Mesenchymal stem cell (in vitro differentiated cells and primary cell): ENCODE data around the gene DNAJC2.
"Not testable (repeated sequence)": the region's sequence is repeated elsewhere in the genome, so short reads cannot be mapped to it uniquely, and the experiment has no call there.

Experiments
- DNase-seq: peaks from one replicate; pipeline ENCODE4 v3.0.0-alpha.2; 2013
- H2AFZ ChIP-seq: one replicate; pipeline ENCODE4 v1.6.1; 2013; ENCODE audit warnings: low read depth, mild to moderate bottlenecking, control low read depth, inconsistent platforms, low read length, moderate library complexity
- H2AK5ac ChIP-seq: 2 replicates; pipeline ENCODE4 v1.6.1; 2013; ENCODE audit warnings: low read length, moderate library complexity, mild to moderate bottlenecking, inconsistent platforms; ENCODE audit not compliant: severe bottlenecking
- H2BK120ac ChIP-seq: one replicate; pipeline ENCODE4 v1.6.1; 2013; ENCODE audit warnings: low read depth, mild to moderate bottlenecking, inconsistent platforms, low read length, moderate library complexity
- H2BK12ac ChIP-seq, 2 experiments: one replicate each; pipeline ENCODE4 v1.6.1; 2013; ENCODE audit warnings: inconsistent platforms in 2 of 2, low read length in 2 of 2, mild to moderate bottlenecking in 2 of 2, moderate library complexity in 2 of 2, control low read depth in 1 of 2
- H2BK15ac ChIP-seq: one replicate; pipeline ENCODE4 v1.6.1; 2013; ENCODE audit warnings: mild to moderate bottlenecking, low read depth, inconsistent platforms; ENCODE audit not compliant: poor library complexity, severe bottlenecking
- H2BK5ac ChIP-seq: 2 replicates; pipeline ENCODE4 v1.6.1; 2013; ENCODE audit warnings: low read depth, mild to moderate bottlenecking, low read length, control low read depth, inconsistent platforms; ENCODE audit not compliant: poor library complexity, severe bottlenecking
- H3K14ac ChIP-seq, 2 experiments: one replicate each; pipeline ENCODE4 v1.6.1; 2013; ENCODE audit warnings: inconsistent platforms in 2 of 2, low read length in 2 of 2, control low read depth in 1 of 2, mild to moderate bottlenecking in 1 of 2, moderate library complexity in 1 of 2
- H3K18ac ChIP-seq, 2 experiments: one replicate each; pipeline ENCODE4 v1.6.1; 2013; ENCODE audit warnings: inconsistent platforms in 2 of 2, low read length in 2 of 2, control low read depth in 1 of 2, low read depth in 1 of 2, mild to moderate bottlenecking in 1 of 2
- H3K23ac ChIP-seq, 2 experiments: one replicate each; pipeline ENCODE4 v1.6.1; 2013; ENCODE audit warnings: inconsistent platforms in 2 of 2, low read length in 2 of 2, mild to moderate bottlenecking in 2 of 2, moderate library complexity in 2 of 2, control low read depth in 1 of 2
- H3K27ac ChIP-seq: 2 replicates; pipeline ENCODE4 v1.5.1; 2013; ENCODE audit warnings: mild to moderate bottlenecking, moderate library complexity, low read length, control low read depth, inconsistent platforms; ENCODE audit not compliant: poor library complexity, severe bottlenecking
- H3K27me3 ChIP-seq, 2 experiments: 2 replicates each; pipeline versions ENCODE4 v1.6.1 to v1.7.0; 2013; ENCODE audit warnings: low read length in 2 of 2, mild to moderate bottlenecking in 2 of 2, moderate library complexity in 2 of 2, control low read depth in 1 of 2, inconsistent platforms in 1 of 2; ENCODE audit not compliant: control insufficient read depth in 1 of 2, insufficient read depth in 1 of 2
- H3K36me3 ChIP-seq, 2 experiments: 2 replicates each; pipeline versions ENCODE4 v1.6.1 to v1.7.0; 2013; ENCODE audit warnings: low read length in 2 of 2, control low read depth in 1 of 2, inconsistent platforms in 1 of 2, low read depth in 1 of 2, mild to moderate bottlenecking in 1 of 2; ENCODE audit not compliant: insufficient read depth in 2 of 2, control insufficient read depth in 1 of 2
- H3K4ac ChIP-seq, 2 experiments: one replicate each; pipeline ENCODE4 v1.6.1; 2013; ENCODE audit warnings: inconsistent platforms in 2 of 2, low read length in 2 of 2, mild to moderate bottlenecking in 2 of 2, moderate library complexity in 2 of 2, control low read depth in 1 of 2, low read depth in 1 of 2
- H3K4me1 ChIP-seq: 2 replicates; pipeline ENCODE4 v1.6.1; 2013; ENCODE audit warnings: low read depth, low read length, control low read depth; ENCODE audit not compliant: control insufficient read depth, insufficient read depth
- H3K4me2 ChIP-seq: 2 replicates; pipeline ENCODE4 v1.6.1; 2013; ENCODE audit warnings: low read length, mild to moderate bottlenecking, inconsistent platforms; ENCODE audit not compliant: poor library complexity, severe bottlenecking
- H3K4me3 ChIP-seq, 2 experiments: 2 replicates each; pipeline versions ENCODE4 v1.5.1 to v1.7.0; 2013; ENCODE audit warnings: low read length in 2 of 2, mild to moderate bottlenecking in 2 of 2, control low read depth in 1 of 2, low read depth in 1 of 2; ENCODE audit not compliant: insufficient read depth in 1 of 2
- H3K79me1 ChIP-seq: replicated peaks from 2 replicates; pipeline ENCODE4 v1.6.1; 2013; ENCODE audit warnings: mild to moderate bottlenecking, control low read depth, low read length, inconsistent platforms; ENCODE audit not compliant: poor library complexity, severe bottlenecking
- H3K9ac ChIP-seq: 2 replicates; pipeline ENCODE4 v1.7.0; 2013; ENCODE audit warnings: mild to moderate bottlenecking, low read length, moderate library complexity
- H3K9me3 ChIP-seq: 2 replicates; pipeline ENCODE4 v1.7.0; 2013; ENCODE audit warnings: mild to moderate bottlenecking, low read length; ENCODE audit not compliant: control insufficient read depth
- H4K8ac ChIP-seq: one replicate; pipeline ENCODE4 v1.6.1; 2013; ENCODE audit warnings: inconsistent platforms, mild to moderate bottlenecking, low read length, moderate library complexity
- H4K91ac ChIP-seq: one replicate; pipeline ENCODE4 v1.6.1; 2013; ENCODE audit warnings: mild to moderate bottlenecking, low read length, inconsistent platforms
- WGBS: methylation state at CpG from one replicate; pipeline ENCODE4 v1.1.7; 2013; ENCODE audit warnings: mixed read lengths; 5-methylcytosine and 5-hydroxymethylcytosine counted together

Gene DNAJC2

DNA sequence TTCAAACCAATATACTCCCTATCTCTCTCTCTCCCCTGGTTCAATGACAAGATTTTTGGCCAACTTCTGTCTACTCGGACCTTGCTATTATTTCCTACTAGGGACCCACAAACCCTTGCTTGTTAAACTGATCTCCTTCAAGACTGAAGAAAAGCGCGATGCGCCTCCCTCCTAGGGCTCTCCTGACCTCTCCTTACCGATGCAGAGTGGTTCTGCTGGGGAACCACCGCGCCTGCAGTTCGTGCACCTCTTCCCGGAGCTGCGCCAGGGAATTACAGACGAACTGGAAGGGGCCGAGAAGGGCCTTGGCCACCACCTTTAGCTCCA, 65.0 kb downstream of the DNAJC2 start:
- not testable (repeated sequence) for H4K8ac ChIP-seq, H2AK5ac ChIP-seq, H3K27me3 ChIP-seq, H2BK120ac ChIP-seq, H3K79me1 ChIP-seq, H3K27ac ChIP-seq, H3K23ac ChIP-seq, H3K18ac ChIP-seq, H3K9me3 ChIP-seq, H3K36me3 ChIP-seq, H2BK12ac ChIP-seq, H4K91ac ChIP-seq, H3K4ac ChIP-seq, H2BK15ac ChIP-seq, H2BK5ac ChIP-seq, H3K4me1 ChIP-seq, DNase-seq, H3K14ac ChIP-seq
- Histone ChIP-seq H3K9ac (peak overlapping the region; percentile 86), H2AFZ (peak overlapping the region; percentile 66), H3K4me3 (peak overlapping the region; percentile 54 to 83), H3K4me2 (peak overlapping the region; percentile 85)
- 4% methylated on average over 12 of the region's 12 CpGs for WGBS

DNA sequence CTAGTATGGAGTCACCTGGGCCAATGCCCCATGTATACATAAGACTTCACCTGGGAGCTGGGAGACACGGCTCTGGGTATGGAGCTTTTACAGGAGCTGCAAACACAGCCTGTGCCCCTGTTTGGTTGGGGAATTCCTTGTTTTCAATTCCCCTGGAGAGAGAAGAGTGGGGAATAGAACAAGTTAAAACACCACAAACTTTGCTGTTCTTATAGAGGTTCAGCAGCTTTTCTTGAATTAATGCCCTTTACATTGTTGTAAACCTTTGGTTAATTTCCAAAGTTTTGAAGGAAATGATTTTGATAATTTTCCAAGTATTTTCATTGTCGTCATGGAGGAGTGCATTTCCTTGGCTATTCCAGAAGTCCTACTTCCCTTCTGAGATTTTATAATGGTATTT, 66.4 kb downstream of the DNAJC2 start:
- not testable (repeated sequence) for H3K27me3 ChIP-seq, H2BK12ac ChIP-seq, H3K18ac ChIP-seq

GRCh38 chr7:103274867-103275266, 69.7 kb downstream of the DNAJC2 start:
- not testable (repeated sequence) for H3K27me3 ChIP-seq, H3K4me3 ChIP-seq, H2BK5ac ChIP-seq, H2AFZ ChIP-seq, H3K27ac ChIP-seq, DNase-seq, H3K14ac ChIP-seq, H3K23ac ChIP-seq, H2AK5ac ChIP-seq, H3K36me3 ChIP-seq, H3K9ac ChIP-seq, H2BK12ac ChIP-seq, H2BK120ac ChIP-seq, H3K4me2 ChIP-seq, H3K4ac ChIP-seq, H3K4me1 ChIP-seq, H3K18ac ChIP-seq, H4K91ac ChIP-seq, H3K79me1 ChIP-seq, H3K9me3 ChIP-seq, H2BK15ac ChIP-seq, H4K8ac ChIP-seq
- 98% methylated on average over 10 of the region's 24 CpGs for WGBS

More for the DNA sequence above, 66.4 kb downstream of the DNAJC2 start:
- H3K9ac ChIP-seq, H2BK15ac ChIP-seq, H3K4me2 ChIP-seq, DNase-seq, H3K4ac ChIP-seq, H2BK120ac ChIP-seq, H3K9me3 ChIP-seq, H4K91ac ChIP-seq, H3K4me1 ChIP-seq, H4K8ac ChIP-seq, H3K4me3 ChIP-seq, H2AFZ ChIP-seq, H2AK5ac ChIP-seq, H3K14ac ChIP-seq, H3K23ac ChIP-seq, H3K79me1 ChIP-seq, H2BK5ac ChIP-seq, H3K36me3 ChIP-seq, H3K27ac ChIP-seq: not testable (repeated sequence)
- whole genome bisulfite sequencing, result 73% methylated on average over 1 of the region's 2 CpGs

DNA sequence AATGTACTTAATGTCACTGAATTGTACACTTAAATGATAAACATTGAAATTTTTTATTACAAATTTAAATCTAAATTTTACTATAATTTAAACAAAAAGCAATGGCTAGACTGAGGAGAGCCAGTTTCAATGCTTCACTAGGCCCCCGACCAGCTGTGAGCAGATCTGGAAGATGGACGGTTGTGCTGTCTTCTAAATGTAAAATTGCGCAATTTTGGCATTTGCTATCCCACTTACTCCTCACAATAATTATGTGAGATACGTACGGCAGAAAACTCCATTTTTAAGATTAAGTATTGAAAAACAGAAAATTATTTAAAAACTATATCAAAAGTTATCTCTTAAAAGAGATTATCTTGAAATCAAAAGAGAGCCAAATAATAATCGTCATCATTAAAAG, 71.2 kb downstream of the DNAJC2 start:
- H3K4me1 ChIP-seq, H2BK5ac ChIP-seq, H3K4me2 ChIP-seq, H3K27ac ChIP-seq, H3K9ac ChIP-seq, H3K4ac ChIP-seq, H3K18ac ChIP-seq, H4K91ac ChIP-seq, DNase-seq, H2BK12ac ChIP-seq, H3K79me1 ChIP-seq, H3K36me3 ChIP-seq, H4K8ac ChIP-seq, H2BK15ac ChIP-seq, H3K23ac ChIP-seq, H2AFZ ChIP-seq, H3K27me3 ChIP-seq, H2AK5ac ChIP-seq, H2BK120ac ChIP-seq, H3K14ac ChIP-seq, H3K9me3 ChIP-seq, H3K4me3 ChIP-seq: not testable (repeated sequence)
- WGBS, result 86% methylated on average over 3 of the region's 6 CpGs
